ENCODE data around the gene PPARA. TPM values are rescaled to one million over a fixed set of nuclear protein-coding genes. Genes with fewer than 3 reads are reported as not detected.

The PPARA gene
- polyA plus RNA-seq, 1 donor from 2014 or later: 0.43 TPM

GRCh38 chr22:46124383-46125144 lies 25.8 kb upstream of the PPARA start:
- no peaks in the 10 kb centered on the region for H3K9me3 ChIP-seq (ENCODE audit: low read length)
- no peaks in the 10 kb centered on the region for H3K9me2 ChIP-seq (ENCODE audit: insufficient read depth, low read length)
- no peak overlapping the region for H3K27ac ChIP-seq (ENCODE audit: low read length)
- no peaks in the 10 kb centered on the region for H3K27me3 ChIP-seq (ENCODE audit: insufficient read depth, low read depth, low read length)
- no peak for TF ChIP-seq REST (IDR thresholded peaks at IDR 0.05; ENCODE audit: borderline replicate concordance)
- no peak for TF ChIP-seq TAF1 (IDR thresholded peaks at IDR 0.05; ENCODE audit: low read depth)
- no peak for TF ChIP-seq POLR2AphosphoS5 (IDR thresholded peaks at IDR 0.05)
- TF ChIP-seq CTCF (IDR thresholded peaks at IDR 0.05; ENCODE audit: poor library complexity, severe bottlenecking): no peak
- no peak for TF ChIP-seq EP300 (conservative IDR thresholded peaks at IDR 0.05; ENCODE audit: poor library complexity, severe bottlenecking)
- H3F3A ChIP-seq (ENCODE audit: insufficient read depth, low read length, poor library complexity, severe bottlenecking): no peaks in the 10 kb centered on the region
- H3K36me3 ChIP-seq (ENCODE audit: insufficient read depth, low read length): no peaks in the 10 kb centered on the region
- H3K79me2 ChIP-seq (replicated peaks; ENCODE audit: insufficient read depth, low read length): no peaks in the 10 kb centered on the region
- H4K20me1 ChIP-seq (ENCODE audit: insufficient read depth): no peaks in the 10 kb centered on the region
- no peak overlapping the region for H2AFZ ChIP-seq (ENCODE audit: low read depth, low read length)
- H3K4me3 ChIP-seq (ENCODE audit: low read length): no peak overlapping the region
- no peak overlapping the region for H3K9ac ChIP-seq (ENCODE audit: low read length)
- no peak overlapping the region for H3K4me2 ChIP-seq (ENCODE audit: low read length)

GRCh38 chr22:46125311-46125710 lies 25.0 kb upstream of the PPARA start:
- H4K20me1 ChIP-seq (ENCODE audit: insufficient read depth): no peaks in the 10 kb centered on the region
- H3K4me2 ChIP-seq (ENCODE audit: low read length): no peak overlapping the region
- H3F3A ChIP-seq (ENCODE audit: insufficient read depth, low read length, poor library complexity, severe bottlenecking): no peaks in the 10 kb centered on the region
- H3K27ac ChIP-seq (ENCODE audit: low read length): no peak overlapping the region
- H3K36me3 ChIP-seq (ENCODE audit: insufficient read depth, low read length): no peaks in the 10 kb centered on the region
- H3K27me3 ChIP-seq (ENCODE audit: insufficient read depth, low read depth, low read length): no peaks in the 10 kb centered on the region
- no peaks in the 10 kb centered on the region for H3K9me2 ChIP-seq (ENCODE audit: insufficient read depth, low read length)
- H2AFZ ChIP-seq (ENCODE audit: low read depth, low read length): no peak overlapping the region
- no peaks in the 10 kb centered on the region for H3K9me3 ChIP-seq (ENCODE audit: low read length)
- H3K79me2 ChIP-seq (replicated peaks; ENCODE audit: insufficient read depth, low read length): no peaks in the 10 kb centered on the region
- H3K4me3 ChIP-seq (ENCODE audit: low read length): no peak overlapping the region
- TF ChIP-seq EP300 (conservative IDR thresholded peaks at IDR 0.05; ENCODE audit: poor library complexity, severe bottlenecking): no peak
- H3K9ac ChIP-seq (ENCODE audit: low read length): no peak overlapping the region

GRCh38 chr22:46125816-46126765 lies 24.2 kb upstream of the PPARA start:
- Histone ChIP-seq H3K4me2 (ENCODE audit: low read length) (no peak overlapping the region), H3K9me3 (ENCODE audit: low read length) (no peaks in the 10 kb centered on the region), H3F3A (ENCODE audit: insufficient read depth, low read length, poor library complexity, severe bottlenecking) (no peaks in the 10 kb centered on the region), H2AFZ (ENCODE audit: low read depth, low read length) (no peak overlapping the region), H3K9ac (ENCODE audit: low read length) (no peak overlapping the region), H3K9me2 (ENCODE audit: insufficient read depth, low read length) (no peaks in the 10 kb centered on the region), H3K27ac (ENCODE audit: low read length) (no peak overlapping the region), H3K36me3 (ENCODE audit: insufficient read depth, low read length) (no peaks in the 10 kb centered on the region), H3K27me3 (ENCODE audit: insufficient read depth, low read depth, low read length) (no peaks in the 10 kb centered on the region), H3K4me3 (ENCODE audit: low read length) (no peak overlapping the region), H3K79me2 (replicated peaks; ENCODE audit: insufficient read depth, low read length) (no peaks in the 10 kb centered on the region), H4K20me1 (ENCODE audit: insufficient read depth) (no peaks in the 10 kb centered on the region)
- TF ChIP-seq EZH2 (IDR thresholded peaks at IDR 0.05; ENCODE audit: borderline replicate concordance, insufficient read depth, low read length, poor library complexity, severe bottlenecking) (no peak), RAD21 (conservative IDR thresholded peaks at IDR 0.05) (no peak), TAF1 (IDR thresholded peaks at IDR 0.05; ENCODE audit: low read depth) (no peak), CTCF (IDR thresholded peaks at IDR 0.05; ENCODE audit: poor library complexity, severe bottlenecking) (no peak), POLR2AphosphoS5 (IDR thresholded peaks at IDR 0.05) (no peak), EP300 (conservative IDR thresholded peaks at IDR 0.05; ENCODE audit: poor library complexity, severe bottlenecking) (no peak), REST (IDR thresholded peaks at IDR 0.05; ENCODE audit: borderline replicate concordance) (no peak)
